Muscle layer of colon (tissue), 2 donors: Measurements from ENCODE around the gene LPP.
"Not testable (repeated sequence)": the region's sequence is repeated elsewhere in the genome, so short reads cannot be mapped to it uniquely, and the experiment has no call there.

Source experiments
- H3K27ac ChIP-seq: one replicate; pipeline ENCODE4 v1.7.0; 2013; ENCODE audit warnings: low read depth, mild to moderate bottlenecking, low read length, moderate library complexity
- H3K27me3 ChIP-seq, 2 donors: one replicate each; pipeline ENCODE4 v1.7.0; 2013; ENCODE audit warnings: low read length in 2 of 2, mild to moderate bottlenecking in 2 of 2; ENCODE audit not compliant: insufficient read depth in 2 of 2, control insufficient read depth in 1 of 2
- H3K36me3 ChIP-seq: one replicate; pipeline ENCODE4 v1.7.0; 2013; ENCODE audit warnings: mild to moderate bottlenecking, low read length; ENCODE audit not compliant: insufficient read depth
- H3K4me1 ChIP-seq: one replicate; pipeline ENCODE4 v1.7.0; 2013; ENCODE audit warnings: mild to moderate bottlenecking, low read length; ENCODE audit not compliant: insufficient read depth
- H3K4me3 ChIP-seq, 2 donors: one replicate each; pipeline ENCODE4 v1.7.0; 2013; ENCODE audit warnings: low read length in 2 of 2, low read depth in 1 of 2, mild to moderate bottlenecking in 1 of 2, moderate library complexity in 1 of 2
- H3K9ac ChIP-seq: one replicate; pipeline ENCODE4 v1.7.0; 2013; ENCODE audit warnings: low read length
- H3K9me3 ChIP-seq: one replicate; pipeline ENCODE4 v1.7.0; 2013; ENCODE audit warnings: mild to moderate bottlenecking, low read length
- donor health status: abdominal sarcoma.
- donor health status: Adenocarcinoma of cecum.

LPP gene

GRCh38 chr3:188624384-188624783 lies 470.4 kb downstream of the LPP start:
- H3K9ac ChIP-seq, result no peak overlapping the region

GRCh38 chr3:188624828-188625227 lies 470.9 kb downstream of the LPP start:
- no peak overlapping the region for H3K27ac ChIP-seq
- H3K27me3 ChIP-seq, result no peaks in the 10 kb centered on the region

More at GRCh38 chr3:188624384-188624783, 470.4 kb downstream of the LPP start:
- H3K27me3 ChIP-seq, result no peaks in the 10 kb centered on the region
- no peak overlapping the region for H3K27ac ChIP-seq
- H3K4me1 ChIP-seq, result peaks cover 18% of the 10 kb centered on the region
- H3K36me3 ChIP-seq, result no peaks in the 10 kb centered on the region
- no peaks in the 10 kb centered on the region for H3K9me3 ChIP-seq
- no peak overlapping the region for H3K4me3 ChIP-seq

GRCh38 chr3:188627652-188628051 lies 473.7 kb downstream of the LPP start:
- Histone ChIP-seq H3K27ac (no peak overlapping the region), H3K9me3 (no peaks in the 10 kb centered on the region), H3K27me3 (no peaks in the 10 kb centered on the region)

More at GRCh38 chr3:188624828-188625227, 470.9 kb downstream of the LPP start:
- Histone ChIP-seq H3K9ac (no peak overlapping the region), H3K4me3 (no peak overlapping the region), H3K9me3 (no peaks in the 10 kb centered on the region), H3K4me1 (peaks cover 18% of the 10 kb centered on the region), H3K36me3 (no peaks in the 10 kb centered on the region)

GRCh38 chr3:188631291-188632010 lies 477.5 kb downstream of the LPP start:
- Histone ChIP-seq H3K4me3 (no peak overlapping the region), H3K9me3 (no peaks in the 10 kb centered on the region), H3K27ac (no peak overlapping the region), H3K9ac (no peak overlapping the region), H3K36me3 (no peaks in the 10 kb centered on the region), H3K4me1 (peaks cover 11% of the 10 kb centered on the region), H3K27me3 (no peaks in the 10 kb centered on the region)

More at GRCh38 chr3:188627652-188628051, 473.7 kb downstream of the LPP start:
- no peak overlapping the region for H3K9ac ChIP-seq
- H3K4me3 ChIP-seq, result no peak overlapping the region
- H3K4me1 ChIP-seq, result peaks cover 18% of the 10 kb centered on the region
- no peaks in the 10 kb centered on the region for H3K36me3 ChIP-seq

- Histone ChIP-seq H3K27me3 (no peaks in the 10 kb centered on the region), H3K9ac (no peak overlapping the region), H3K36me3 (no peaks in the 10 kb centered on the region), H3K4me1 (peaks cover 11% of the 10 kb centered on the region), H3K9me3 (no peaks in the 10 kb centered on the region), H3K27ac (no peak overlapping the region), H3K4me3 (no peak overlapping the region)
Measured at GRCh38 chr3:188633206-188633605, 479.2 kb downstream of the LPP start.

GRCh38 chr3:188634285-188634684 lies 480.3 kb downstream of the LPP start:
- H3K27ac ChIP-seq, result no peak overlapping the region
- no peaks in the 10 kb centered on the region for H3K27me3 ChIP-seq
- no peaks in the 10 kb centered on the region for H3K9me3 ChIP-seq
- no peak overlapping the region for H3K9ac ChIP-seq
- H3K4me3 ChIP-seq, result no peak overlapping the region
- peaks cover 11% of the 10 kb centered on the region for H3K4me1 ChIP-seq
- H3K36me3 ChIP-seq, result no peaks in the 10 kb centered on the region

GRCh38 chr3:188635258-188636042 lies 481.5 kb downstream of the LPP start:
- Histone ChIP-seq H3K9me3 (no peaks in the 10 kb centered on the region), H3K4me1 (peaks cover 11% of the 10 kb centered on the region), H3K36me3 (no peaks in the 10 kb centered on the region), H3K27ac (peak overlapping the region; percentile 16), H3K4me3 (no peak overlapping the region), H3K27me3 (no peaks in the 10 kb centered on the region), H3K9ac (no peak overlapping the region)

- H3K36me3 ChIP-seq, H3K9me3 ChIP-seq, H3K9ac ChIP-seq, H3K4me3 ChIP-seq, H3K27me3 ChIP-seq, H3K27ac ChIP-seq: not testable (repeated sequence)
- peaks cover 11% of the 10 kb centered on the region for H3K4me1 ChIP-seq
Measured at GRCh38 chr3:188636292-188636691, 482.3 kb downstream of the LPP start.

GRCh38 chr3:188641076-188641475 lies 487.1 kb downstream of the LPP start:
- H3K27ac ChIP-seq, result no peak overlapping the region

GRCh38 chr3:188643736-188644135 lies 489.8 kb downstream of the LPP start:
- H3K36me3 ChIP-seq, result no peaks in the 10 kb centered on the region
- no peak overlapping the region for H3K9ac ChIP-seq
- H3K27me3 ChIP-seq, result no peaks in the 10 kb centered on the region
- peaks cover 27% of the 10 kb centered on the region for H3K4me1 ChIP-seq
- no peak overlapping the region for H3K27ac ChIP-seq
- H3K9me3 ChIP-seq, result no peaks in the 10 kb centered on the region
- H3K4me3 ChIP-seq, result no peak overlapping the region

More at GRCh38 chr3:188641076-188641475, 487.1 kb downstream of the LPP start:
- no peaks in the 10 kb centered on the region for H3K9me3 ChIP-seq
- no peak overlapping the region for H3K9ac ChIP-seq
- H3K4me1 ChIP-seq, result peaks cover 1% of the 10 kb centered on the region
- no peak overlapping the region for H3K4me3 ChIP-seq
- no peaks in the 10 kb centered on the region for H3K27me3 ChIP-seq
- H3K36me3 ChIP-seq, result no peaks in the 10 kb centered on the region

GRCh38 chr3:188646592-188646991 lies 492.6 kb downstream of the LPP start:
- H3K27ac ChIP-seq, result no peak overlapping the region

More at GRCh38 chr3:188646592-188646991, 492.6 kb downstream of the LPP start:
- no peaks in the 10 kb centered on the region for H3K27me3 ChIP-seq
- no peak overlapping the region for H3K4me3 ChIP-seq
- no peak overlapping the region for H3K9ac ChIP-seq
- peaks cover 35% of the 10 kb centered on the region for H3K4me1 ChIP-seq
- no peaks in the 10 kb centered on the region for H3K9me3 ChIP-seq
- no peaks in the 10 kb centered on the region for H3K36me3 ChIP-seq
